Endodermal cell (in vitro differentiated cells): ENCODE data around the gene C1orf198. TPM values are rescaled to one million over a fixed set of nuclear protein-coding genes. Genes with fewer than 3 reads are reported as not detected.

Experiments
- DNase-seq: peaks from one replicate; pipeline ENCODE4 v3.0.0-alpha.2; 2017
- H3K27ac ChIP-seq: 2 replicates; pipeline ENCODE4 v1.5.1; 2013; ENCODE audit warnings: mild to moderate bottlenecking, low read depth, low read length, moderate library complexity
- H3K27me3 ChIP-seq: 2 replicates; pipeline ENCODE4 v1.6.1; 2013; ENCODE audit warnings: mild to moderate bottlenecking, low read length, moderate library complexity; ENCODE audit not compliant: insufficient read depth, control insufficient read depth, poor library complexity, severe bottlenecking
- H3K36me3 ChIP-seq: 2 replicates; pipeline ENCODE4 v1.7.0; 2013; ENCODE audit warnings: mild to moderate bottlenecking, low read length, moderate library complexity; ENCODE audit not compliant: control insufficient read depth, insufficient read depth
- H3K4me1 ChIP-seq: one replicate; pipeline ENCODE4 v1.7.0; 2013; ENCODE audit warnings: low read length; ENCODE audit not compliant: control insufficient read depth, insufficient read depth
- H3K4me3 ChIP-seq: 2 replicates; pipeline ENCODE4 v1.5.1; 2013; ENCODE audit warnings: mild to moderate bottlenecking, low read length, moderate library complexity
- H3K9ac ChIP-seq: 2 replicates; pipeline ENCODE4 v1.6.1; 2013; ENCODE audit warnings: mild to moderate bottlenecking, low read length, moderate library complexity; ENCODE audit not compliant: poor library complexity, severe bottlenecking; ENCODE audit errors: extremely low read depth
- H3K9me3 ChIP-seq: 2 replicates; pipeline ENCODE4 v1.6.1; 2013; ENCODE audit warnings: mild to moderate bottlenecking, low read length, moderate library complexity; ENCODE audit not compliant: control insufficient read depth
- H3K27ac Mint-ChIP-seq: 2 replicates; pipeline ENCODE4 v1.8.0; 2020; ENCODE audit warnings: mixed read lengths
- H3K27me3 Mint-ChIP-seq: 2 replicates; pipeline ENCODE4 v1.8.0; 2021; ENCODE audit warnings: mild to moderate bottlenecking, mixed read lengths; ENCODE audit not compliant: insufficient read depth
- H3K36me3 Mint-ChIP-seq: 2 replicates; pipeline ENCODE4 v1.8.0; 2020; ENCODE audit warnings: low read depth, mixed read lengths
- H3K4me1 Mint-ChIP-seq: 2 replicates; pipeline ENCODE4 v1.8.0; 2020; ENCODE audit warnings: mixed read lengths
- H3K4me3 Mint-ChIP-seq: 2 replicates; pipeline ENCODE4 v1.8.0; 2020; ENCODE audit warnings: mild to moderate bottlenecking, moderate library complexity, mixed read lengths
- H3K9me3 Mint-ChIP-seq: 2 replicates; pipeline ENCODE4 v1.8.0; 2020; ENCODE audit warnings: mild to moderate bottlenecking, mixed read lengths
- WGBS, 2 experiments: methylation state at CpG; one replicate each; pipeline versions ENCODE4 v1.1.5 to v1.1.7; 2013; ENCODE audit warnings: missing lambda C conversion rate in 2 of 2, mixed read lengths in 1 of 2; ENCODE audit not compliant: insufficient coverage in 1 of 2, insufficient read length in 1 of 2; 5-methylcytosine and 5-hydroxymethylcytosine counted together
- total RNA-seq, 2 donors: library from RNA; stranded (reverse); fragmentation: NEBNext Ultra II Directional in 1 of 2; extraction: Animal tissue kit (Norgen Biotek cat#: 25700) in 1 of 2; gene quantifications; 2 replicates in 1 of 2; 3 replicates in 1 of 2; pipeline ENCODE4 v1.2.1, GENCODE V29; 2021
- TF ChIP-seq, protein P1 (sequence below): fragments of 200-600 bp; sonication (generic); conservative IDR thresholded peaks from 2 replicates; pipeline ENCODE4 v1.5.0; 2021; ENCODE audit warnings: antibody characterized with exemption, mild to moderate bottlenecking

C1orf198 gene
- total RNA-seq, 2 donors from 2014 or later: 37.5 to 44.8 TPM

GRCh38 chr1:230857077-230857476 is 11.2 kb downstream of the C1orf198 start:
- TF ChIP-seq, protein P1, sequence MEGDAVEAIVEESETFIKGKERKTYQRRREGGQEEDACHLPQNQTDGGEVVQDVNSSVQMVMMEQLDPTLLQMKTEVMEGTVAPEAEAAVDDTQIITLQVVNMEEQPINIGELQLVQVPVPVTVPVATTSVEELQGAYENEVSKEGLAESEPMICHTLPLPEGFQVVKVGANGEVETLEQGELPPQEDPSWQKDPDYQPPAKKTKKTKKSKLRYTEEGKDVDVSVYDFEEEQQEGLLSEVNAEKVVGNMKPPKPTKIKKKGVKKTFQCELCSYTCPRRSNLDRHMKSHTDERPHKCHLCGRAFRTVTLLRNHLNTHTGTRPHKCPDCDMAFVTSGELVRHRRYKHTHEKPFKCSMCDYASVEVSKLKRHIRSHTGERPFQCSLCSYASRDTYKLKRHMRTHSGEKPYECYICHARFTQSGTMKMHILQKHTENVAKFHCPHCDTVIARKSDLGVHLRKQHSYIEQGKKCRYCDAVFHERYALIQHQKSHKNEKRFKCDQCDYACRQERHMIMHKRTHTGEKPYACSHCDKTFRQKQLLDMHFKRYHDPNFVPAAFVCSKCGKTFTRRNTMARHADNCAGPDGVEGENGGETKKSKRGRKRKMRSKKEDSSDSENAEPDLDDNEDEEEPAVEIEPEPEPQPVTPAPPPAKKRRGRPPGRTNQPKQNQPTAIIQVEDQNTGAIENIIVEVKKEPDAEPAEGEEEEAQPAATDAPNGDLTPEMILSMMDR: no peak
- Histone ChIP-seq H3K9me3 (peaks cover 9% of the 10 kb centered on the region), H3K9ac (no peak overlapping the region), H3K36me3 (peaks cover 39% of the 10 kb centered on the region), H3K4me1 (peaks cover 3% of the 10 kb centered on the region), H3K27me3 (no peaks in the 10 kb centered on the region), H3K27ac (peak overlapping the region; percentile 67), H3K4me3 (no peak overlapping the region)
- H3K4me3 Mint-ChIP-seq: no peak overlapping the region
- peaks cover 46% of the 10 kb centered on the region for H3K36me3 Mint-ChIP-seq
- peaks cover 25% of the 10 kb centered on the region for H3K4me1 Mint-ChIP-seq
- H3K27ac Mint-ChIP-seq: peak overlapping the region; percentile 56
- no peaks in the 10 kb centered on the region for H3K27me3 Mint-ChIP-seq
- H3K9me3 Mint-ChIP-seq: peaks cover 4% of the 10 kb centered on the region
- DNase-seq: no peak
- 87 to 94% methylated on average over 3 to 13 of the region's 13 CpGs for WGBS, 2 experiments

GRCh38 chr1:230855886-230856285 is 12.4 kb downstream of the C1orf198 start:
- WGBS, 2 experiments: 82 to 89% methylated on average over 2 to 4 of the region's 4 CpGs
- Histone ChIP-seq H3K9me3 (peaks cover 9% of the 10 kb centered on the region), H3K4me3 (no peak overlapping the region), H3K27ac (peak overlapping the region; percentile 52), H3K27me3 (no peaks in the 10 kb centered on the region), H3K9ac (no peak overlapping the region), H3K4me1 (peaks cover 3% of the 10 kb centered on the region), H3K36me3 (peaks cover 37% of the 10 kb centered on the region)
- no peaks in the 10 kb centered on the region for H3K27me3 Mint-ChIP-seq
- peaks cover 36% of the 10 kb centered on the region for H3K4me1 Mint-ChIP-seq
- peak overlapping the region; percentile 45 for H3K27ac Mint-ChIP-seq
- TF ChIP-seq, protein P1: no peak
- H3K9me3 Mint-ChIP-seq: peaks cover 4% of the 10 kb centered on the region
- DNase-seq: no peak
- H3K4me3 Mint-ChIP-seq: no peak overlapping the region
- H3K36me3 Mint-ChIP-seq: peaks cover 43% of the 10 kb centered on the region

DNA sequence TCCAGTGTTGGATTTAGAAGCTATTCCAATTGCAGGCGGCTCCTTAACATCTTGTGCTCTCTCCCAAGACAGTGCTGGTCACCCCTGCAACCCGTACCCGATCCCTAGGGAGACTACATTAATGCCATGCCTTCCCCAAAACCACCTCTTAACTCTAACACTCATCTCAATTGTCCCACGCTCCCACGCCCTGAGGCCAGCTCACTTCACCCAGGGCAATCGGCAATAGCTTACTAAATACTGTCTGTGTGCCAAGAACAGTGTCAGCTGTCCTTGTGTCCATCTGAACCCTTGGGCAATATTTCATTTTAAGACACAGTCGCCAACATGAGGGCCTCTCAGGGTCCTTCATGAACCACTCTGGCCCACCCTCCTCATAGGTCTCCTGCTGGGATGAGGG is 13.9 kb downstream of the C1orf198 start:
- TF ChIP-seq, protein P1: no peak

More for the DNA sequence above, 13.9 kb downstream of the C1orf198 start:
- Histone ChIP-seq H3K4me3 (no peak overlapping the region), H3K9ac (no peak overlapping the region), H3K27me3 (no peaks in the 10 kb centered on the region), H3K4me1 (peaks cover 3% of the 10 kb centered on the region), H3K27ac (no peak overlapping the region), H3K36me3 (peaks cover 37% of the 10 kb centered on the region), H3K9me3 (peaks cover 9% of the 10 kb centered on the region)
- Mint-ChIP-seq H3K27me3 (no peaks in the 10 kb centered on the region), H3K36me3 (peaks cover 43% of the 10 kb centered on the region), H3K9me3 (peaks cover 4% of the 10 kb centered on the region), H3K4me3 (no peak overlapping the region), H3K27ac (no peak overlapping the region), H3K4me1 (peaks cover 49% of the 10 kb centered on the region)
- no peak for DNase-seq
- WGBS, 2 experiments: 90 to 91% methylated on average over 5 to 7 of the region's 7 CpGs
